Measurements from ENCODE around the gene SSNA1. TPM values are rescaled to one million over a fixed set of nuclear protein-coding genes. Genes with fewer than 3 reads are reported as not detected.

The SSNA1 gene
- total RNA-seq, 1 donor from 2014 or later, result 52.7 TPM

- H3K9me3 Mint-ChIP-seq (ENCODE audit: unreplicated experiment), result no peaks in the 10 kb centered on the region
- peak overlapping the region; percentile 6 for H3K9ac ChIP-seq (ENCODE audit: low read length)
- no peaks in the 10 kb centered on the region for H3K27me3 ChIP-seq (ENCODE audit: insufficient read depth, low read length)
- peak overlapping the region; percentile 71 for H3K4me3 Mint-ChIP-seq (ENCODE audit: unreplicated experiment)
- peaks cover 59% of the 10 kb centered on the region for H3K79me2 ChIP-seq (ENCODE audit: insufficient read depth, low read length)
- peaks cover 59% of the 10 kb centered on the region for H4K20me1 ChIP-seq (ENCODE audit: insufficient read depth, low read length)
- H3K4me1 Mint-ChIP-seq (ENCODE audit: low read depth, unreplicated experiment), result peaks cover 12% of the 10 kb centered on the region
- H3K27me3 Mint-ChIP-seq (ENCODE audit: low read depth, unreplicated experiment), result no peaks in the 10 kb centered on the region
- H3K27ac ChIP-seq (ENCODE audit: low read depth, low read length), result no peak overlapping the region
- DNase-seq (ENCODE audit: low read depth), result no peak
- no peak overlapping the region for H3K27ac Mint-ChIP-seq (ENCODE audit: unreplicated experiment)
- no peaks in the 10 kb centered on the region for H3K36me3 Mint-ChIP-seq (ENCODE audit: low read depth, unreplicated experiment)
- H2AFZ ChIP-seq (ENCODE audit: low read depth, low read length), result no peak overlapping the region
- TF ChIP-seq EZH2 (IDR thresholded peaks at IDR 0.05; ENCODE audit: insufficient read depth, low read length) (no peak), CTCF (IDR thresholded peaks at IDR 0.05; ENCODE audit: insufficient read depth, low read depth, low read length) (no peak)
- FAIRE-seq, result no peak
- H3K4me1 ChIP-seq (ENCODE audit: insufficient read depth, low read length), result peaks cover 18% of the 10 kb centered on the region
- H3K36me3 ChIP-seq (ENCODE audit: insufficient read depth, low read length), result no peaks in the 10 kb centered on the region
- no peaks in the 10 kb centered on the region for H3K9me3 ChIP-seq (ENCODE audit: insufficient read depth, low read depth, low read length)
- peak overlapping the region; percentile 89 for H3K4me2 ChIP-seq (ENCODE audit: low read length)
- peak overlapping the region; percentile 10 for H3K4me3 ChIP-seq (ENCODE audit: insufficient read depth, low read depth, low read length)
These were observed 9.8 kb downstream of the SSNA1 start for GRCh38 chr9:137198051-137198901.

GRCh38 chr9:137198902-137199283, 10.4 kb downstream of the SSNA1 start:
- Histone ChIP-seq H4K20me1 (ENCODE audit: insufficient read depth, low read length) (peaks cover 55% of the 10 kb centered on the region), H3K79me2 (ENCODE audit: insufficient read depth, low read length) (peaks cover 64% of the 10 kb centered on the region), H3K36me3 (ENCODE audit: insufficient read depth, low read length) (no peaks in the 10 kb centered on the region), H3K27ac (ENCODE audit: low read depth, low read length) (no peak overlapping the region), H3K4me1 (ENCODE audit: insufficient read depth, low read length) (peaks cover 18% of the 10 kb centered on the region), H3K4me2 (ENCODE audit: low read length) (peak overlapping the region; percentile 89), H3K4me3 (ENCODE audit: insufficient read depth, low read depth, low read length) (peak overlapping the region; percentile 48), H2AFZ (ENCODE audit: low read depth, low read length) (no peak overlapping the region), H3K9me3 (ENCODE audit: insufficient read depth, low read depth, low read length) (no peaks in the 10 kb centered on the region), H3K27me3 (ENCODE audit: insufficient read depth, low read length) (no peaks in the 10 kb centered on the region), H3K9ac (ENCODE audit: low read length) (peak overlapping the region; percentile 52)
- H3K36me3 Mint-ChIP-seq (ENCODE audit: low read depth, unreplicated experiment), result no peaks in the 10 kb centered on the region
- FAIRE-seq (no peak), DNase-seq (ENCODE audit: low read depth) (no peak)
- no peaks in the 10 kb centered on the region for H3K27me3 Mint-ChIP-seq (ENCODE audit: low read depth, unreplicated experiment)
- no peaks in the 10 kb centered on the region for H3K9me3 Mint-ChIP-seq (ENCODE audit: unreplicated experiment)
- H3K4me1 Mint-ChIP-seq (ENCODE audit: low read depth, unreplicated experiment), result peaks cover 10% of the 10 kb centered on the region
- no peak for TF ChIP-seq CTCF (IDR thresholded peaks at IDR 0.05; ENCODE audit: insufficient read depth, low read depth, low read length)
- no peak for TF ChIP-seq EZH2 (IDR thresholded peaks at IDR 0.05; ENCODE audit: insufficient read depth, low read length)
- H3K4me3 Mint-ChIP-seq (ENCODE audit: unreplicated experiment), result no peak overlapping the region
- no peak overlapping the region for H3K27ac Mint-ChIP-seq (ENCODE audit: unreplicated experiment)
